Panc1 (cell line): ENCODE measurements around the gene MBLAC2. TPM values are rescaled to one million over a fixed set of nuclear protein-coding genes. Genes with fewer than 3 reads are reported as not detected.

Source experiments
- ATAC-seq: fragments of 200-7000 bp; cut with Tn5 transposase; 2 replicates; pipeline ENCODE4 v1.9.1; 2020; ENCODE audit warnings: mild to moderate bottlenecking, moderate library complexity
- BruUV-seq: library from RNA; stranded (reverse); fragments of 400-500 nt; replicated peaks from 2 replicates; lab custom pipeline; 2021; lab: Mats Ljungman, UMichigan
- CTCF ChIA-PET: fragments of 300-600 bp; sonication (Branson Sonifier 250); formaldehyde crosslinking; loops from one replicate; lab custom pipeline; 2022; ENCODE audit warnings: antibody characterized with exemption; lab: Charles Lee
- POLR2A ChIA-PET: fragments of 300-600 bp; sonication (Branson Sonifier 250); formaldehyde crosslinking; loops from one replicate; lab custom pipeline; 2022; ENCODE audit warnings: antibody characterized with exemption; lab: Charles Lee
- DNase-seq: peaks from one replicate; pipeline ENCODE4 v3.0.0-alpha.2; 2010; ENCODE audit warnings: low read depth, low spot score
- H3K27ac ChIP-seq: 2 replicates; pipeline ENCODE4 v1.5.1; 2011; ENCODE audit warnings: mild to moderate bottlenecking, low read length, inconsistent platforms
- H3K27me3 ChIP-seq: fragments of 200-500 bp; sonication (Bioruptor generic); 2 replicates; pipeline ENCODE4 v1.6.0; 2014; ENCODE audit warnings: low read length, inconsistent platforms; ENCODE audit not compliant: control insufficient read depth, insufficient read depth
- H3K36me3 ChIP-seq: fragments of 200-500 bp; sonication (Bioruptor generic); 2 replicates; pipeline ENCODE4 v1.5.1; 2014; ENCODE audit warnings: inconsistent platforms, mild to moderate bottlenecking, low read length, moderate library complexity; ENCODE audit not compliant: control insufficient read depth, insufficient read depth
- H3K4me1 ChIP-seq: 2 replicates; pipeline ENCODE4 v1.5.1; 2011; ENCODE audit warnings: inconsistent platforms, mild to moderate bottlenecking, low read length, moderate library complexity; ENCODE audit not compliant: control insufficient read depth, insufficient read depth
- H3K4me3 ChIP-seq, 2 experiments: 2 replicates each; pipeline ENCODE4 v1.5.1; 2011 to 2012; ENCODE audit warnings: low read depth in 2 of 2, low read length in 2 of 2, mild to moderate bottlenecking in 2 of 2, inconsistent platforms in 1 of 2, moderate library complexity in 1 of 2
- H3K9me3 ChIP-seq: fragments of 200-500 bp; sonication (Bioruptor generic); 2 replicates; pipeline ENCODE4 v1.5.1; 2014; ENCODE audit warnings: low read depth, mild to moderate bottlenecking, inconsistent platforms, low read length, moderate library complexity; ENCODE audit not compliant: control insufficient read depth, insufficient read depth
- CTCF ChIP-seq: fragments of 450-650 bp; IDR thresholded peaks from 2 replicates; pipeline ENCODE4 v1.5.1; 2017; ENCODE audit warnings: mild to moderate bottlenecking
- POLR2AphosphoS5 ChIP-seq: IDR thresholded peaks from 2 replicates; pipeline ENCODE4 v1.6.1; 2012; ENCODE audit warnings: mild to moderate bottlenecking, low read depth, low read length, moderate library complexity
- REST ChIP-seq, 2 experiments: IDR thresholded peaks; 2 replicates each; pipeline ENCODE4 v1.6.1; 2011 to 2012; ENCODE audit warnings: low read depth in 2 of 2, control low read depth in 1 of 2, low read length in 1 of 2, mild to moderate bottlenecking in 1 of 2, moderate library complexity in 1 of 2; ENCODE audit not compliant: insufficient read depth in 1 of 2
- SIN3A ChIP-seq: IDR thresholded peaks from 2 replicates; pipeline ENCODE4 v1.6.1; 2012; ENCODE audit warnings: low read depth, mild to moderate bottlenecking, low read length, moderate library complexity, borderline replicate concordance; ENCODE audit not compliant: insufficient read depth
- TCF7L2 ChIP-seq: IDR thresholded peaks from 2 replicates; pipeline ENCODE4 v1.6.1; 2011; ENCODE audit warnings: mild to moderate bottlenecking, low read depth, low read length, inconsistent platforms
- in situ Hi-C: cut with HindIII; loops from 2 replicates; pipeline ENCODE4 v1.10.0; 2016; ENCODE audit warnings: low sequenced_read_pairs, low pct_unique_long_range_greater_than_20kb
- intact Hi-C: fragments of 100-400 bp; cut with micrococcal nuclease; formaldehyde crosslinking; loops from one replicate; pipeline ENCODE4 v1.10.0; 2022; ENCODE audit not compliant: unreplicated experiment
- total RNA-seq: library from RNA; stranded (reverse); gene quantifications from one replicate; pipeline ENCODE4 v1.2.1, GENCODE V29; 2021; ENCODE audit not compliant: unreplicated experiment

The MBLAC2 gene
- total RNA-seq, 1 experiment from 2014 or later, result 5.9 TPM

- no peaks in the 10 kb centered on the region for H3K36me3 ChIP-seq
- no peaks in the 10 kb centered on the region for H3K9me3 ChIP-seq
- in situ Hi-C loops, result no loop called here
- H3K27me3 ChIP-seq, result no peaks in the 10 kb centered on the region
- ATAC-seq (no peak), DNase-seq (no peak)
- H3K27ac ChIP-seq, result no peak overlapping the region
- CTCF ChIA-PET, result no interaction called here
- intact Hi-C loops, result no loop called here
- TF ChIP-seq SIN3A (no peak), CTCF (no peak), POLR2AphosphoS5 (no peak), TCF7L2 (no peak), REST (IDR thresholded peaks at IDR 0.05; ENCODE audit: insufficient read depth in 1 of 2, low read depth in 2 of 2, low read length in 1 of 2) (no peak)
- POLR2A ChIA-PET, result no interaction called here
- no peak overlapping the region for H3K4me3 ChIP-seq
- H3K4me1 ChIP-seq, result no peaks in the 10 kb centered on the region
- BruUV-seq, result no TSS peak
Observed at GRCh38 chr5:90418214-90418613, 56.4 kb downstream of the MBLAC2 start.

GRCh38 chr5:90410178-90410762 lies 64.3 kb downstream of the MBLAC2 start:
- peak overlapping the region; percentile 54 to 89 for H3K4me3 ChIP-seq
- H3K27ac ChIP-seq, result peak overlapping the region; percentile 97
- TF ChIP-seq CTCF, result no peak
- no peak for TF ChIP-seq POLR2AphosphoS5
- no peak for TF ChIP-seq REST (IDR thresholded peaks at IDR 0.05; ENCODE audit: insufficient read depth in 1 of 2, low read depth in 2 of 2, low read length in 1 of 2)
- no peak for TF ChIP-seq SIN3A
- TF ChIP-seq TCF7L2, result no peak
- ATAC-seq (no peak), DNase-seq (no peak)
- no peaks in the 10 kb centered on the region for H3K27me3 ChIP-seq
- ChIA-PET POLR2A (interaction anchor here (0.5 to 0.7 kb wide), 4 partner anchors 20 to 333 kb away, joined by 3 to 17 read pairs (median 4); no protein-coding TSS in a partner anchor), CTCF (interaction anchor here (0.6 kb wide), 1 partner anchor 455 kb away, joined by 5 read pairs; no protein-coding TSS in a partner anchor)
- BruUV-seq, result TSS peak; percentile 98
- no peaks in the 10 kb centered on the region for H3K9me3 ChIP-seq
- in situ Hi-C loops, result no loop called here
- H3K36me3 ChIP-seq, result peaks cover 17% of the 10 kb centered on the region
- peaks cover 30% of the 10 kb centered on the region for H3K4me1 ChIP-seq
- intact Hi-C loops, result no loop called here
